GM18951 (cell line): ENCODE measurements around the gene HBE1.

ENCODE experiments used
- POLR2A ChIP-seq: IDR thresholded peaks from 4 replicates; pipeline ENCODE4 v1.6.1; 2011; ENCODE audit warnings: mild to moderate bottlenecking; ENCODE audit not compliant: insufficient read length, insufficient read depth; ENCODE audit errors: extremely low read depth
- in situ Hi-C: fragments of 300-500 bp; cut with MboI; formaldehyde crosslinking; loops from one replicate; pipeline ENCODE4 v1.12.0; 2022; ENCODE audit warnings: low sequenced_read_pairs, mixed read lengths, inconsistent platforms; ENCODE audit not compliant: unreplicated experiment

HBE1 gene

DNA sequence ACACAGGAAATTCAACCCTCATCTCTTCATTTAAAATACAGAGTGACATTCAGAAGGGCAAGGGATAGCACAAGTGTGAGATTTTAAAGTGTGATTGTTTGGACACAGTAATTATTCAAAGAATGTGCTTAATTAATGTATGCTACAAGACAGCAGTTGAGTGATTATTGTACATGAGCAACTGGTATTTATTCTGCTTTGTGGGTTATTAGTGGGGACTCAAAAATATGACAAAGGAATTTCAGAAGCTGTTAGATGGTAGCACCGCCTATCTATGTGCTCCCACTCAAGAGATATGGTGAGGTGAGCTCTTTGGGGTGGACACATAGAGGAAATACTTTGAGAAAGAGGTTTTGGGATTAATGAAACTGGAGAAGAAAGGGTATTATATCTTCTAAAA is 29.7 kb downstream of the HBE1 start:
- in situ Hi-C loops: no loop called here
- no peak for TF ChIP-seq POLR2A

DNA sequence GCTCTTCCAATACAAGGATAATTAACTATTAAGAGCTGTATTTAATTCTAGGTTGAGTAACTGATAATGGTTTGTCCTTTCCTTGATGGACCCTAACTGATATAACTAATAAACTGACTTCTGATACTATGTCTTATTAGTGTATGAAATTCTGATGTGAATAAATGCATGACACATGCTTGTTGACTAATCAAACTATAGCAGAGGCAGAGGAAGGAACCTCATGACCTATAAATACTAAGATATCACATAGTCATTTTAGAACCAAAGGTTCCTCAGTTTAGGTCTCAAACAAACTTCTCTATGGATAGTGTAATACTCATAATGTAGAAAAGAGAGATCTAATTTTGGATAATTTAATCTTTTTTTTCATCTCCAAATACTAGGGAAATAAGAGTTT is 30.7 kb downstream of the HBE1 start:
- no peak for TF ChIP-seq POLR2A
- in situ Hi-C loops: no loop called here

- TF ChIP-seq POLR2A: no peak
- in situ Hi-C loops: no loop called here
These were observed 31.3 kb downstream of the HBE1 start for GRCh38 chr11:5238486-5238885.

GRCh38 chr11:5237420-5237819 is 32.3 kb downstream of the HBE1 start:
- in situ Hi-C loops: no loop called here
- no peak for TF ChIP-seq POLR2A

- in situ Hi-C loops: no loop called here
- TF ChIP-seq POLR2A: no peak
These were observed 34.2 kb downstream of the HBE1 start for GRCh38 chr11:5235364-5236095.

GRCh38 chr11:5234381-5234834 is 35.3 kb downstream of the HBE1 start, which contains the start of gene HBD:
HBD (minus strand) TSS chr11:5234483; CDS start chr11:5234433, 50 bp downstream.
- in situ Hi-C loops: no loop called here
- TF ChIP-seq POLR2A: no peak

GRCh38 chr11:5233307-5233706 is 36.4 kb downstream of the HBE1 start:
- in situ Hi-C loops: no loop called here
- TF ChIP-seq POLR2A: no peak

DNA sequence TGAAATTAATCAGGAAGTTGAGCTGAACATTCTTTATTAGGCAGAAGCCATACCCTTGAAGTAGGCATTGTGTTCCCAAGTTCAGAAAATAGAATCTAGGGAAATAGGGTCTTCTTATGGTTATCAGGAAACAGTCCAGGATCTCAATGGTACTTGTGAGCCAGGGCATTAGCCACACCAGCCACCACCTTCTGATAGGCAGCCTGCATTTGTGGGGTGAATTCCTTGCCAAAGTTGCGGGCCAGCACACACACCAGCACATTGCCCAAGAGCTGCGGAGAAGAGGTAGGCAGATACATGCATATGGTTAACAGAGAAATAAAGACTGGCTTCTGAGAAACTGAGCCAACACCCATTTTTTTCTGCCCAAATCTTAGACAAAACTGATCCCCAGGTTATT is 36.9 kb downstream of the HBE1 start:
- in situ Hi-C loops: no loop called here

GRCh38 chr11:5232176-5232575 is 37.6 kb downstream of the HBE1 start:
- TF ChIP-seq POLR2A: no peak
- in situ Hi-C loops: no loop called here

More for the DNA sequence above, 36.9 kb downstream of the HBE1 start:
- no peak for TF ChIP-seq POLR2A

GRCh38 chr11:5231111-5231510 is 38.6 kb downstream of the HBE1 start:
- no peak for TF ChIP-seq POLR2A
- in situ Hi-C loops: no loop called here

- TF ChIP-seq POLR2A: no peak
- in situ Hi-C loops: no loop called here
These were observed 39.5 kb downstream of the HBE1 start for GRCh38 chr11:5230266-5230665.

- no peak for TF ChIP-seq POLR2A
- in situ Hi-C loops: no loop called here
These were observed 39.9 kb downstream of the HBE1 start for GRCh38 chr11:5229796-5230195.

DNA sequence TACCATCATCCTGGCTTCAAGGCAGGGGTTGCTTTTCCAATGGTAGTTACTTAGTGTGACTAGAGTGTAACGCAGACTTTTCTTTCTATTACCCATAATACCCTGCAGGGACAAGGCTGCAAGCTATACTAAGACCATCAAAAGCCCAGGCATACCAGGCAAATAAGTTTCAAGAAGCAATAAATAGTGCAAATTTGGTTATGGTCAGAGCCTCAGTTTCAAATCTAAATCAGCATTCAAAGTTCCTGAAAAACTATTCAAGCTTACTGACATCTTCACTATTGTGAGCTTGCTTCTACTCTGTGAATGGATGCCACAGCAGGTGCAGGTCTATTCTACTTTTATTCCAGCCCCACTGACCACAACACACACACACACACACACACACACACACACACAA is 40.4 kb downstream of the HBE1 start:
- TF ChIP-seq POLR2A: no peak

GRCh38 chr11:5228124-5228523 is 41.6 kb downstream of the HBE1 start:
- no peak for TF ChIP-seq POLR2A
- in situ Hi-C loops: no loop called here

More for the DNA sequence above, 40.4 kb downstream of the HBE1 start:
- in situ Hi-C loops: no loop called here
